Measurements from ENCODE around the gene STUB1. TPM values are rescaled to one million over a fixed set of nuclear protein-coding genes. Genes with fewer than 3 reads are reported as not detected.

STUB1 gene
- total and polyA plus RNA-seq, 10 donors = 68.9 to 160 (median 88.3) TPM

- H3K4me3 ChIP-seq = peak overlapping the region; percentile 38 to 93 (median 66)
- H3K27me3 ChIP-seq (replicated peaks in 1 of 7) = peaks cover 0 to 39% (median 15%) of the 10 kb centered on the region in 7 donors
- 22 to 80% (median 24%) methylated on average over 4 to 52 of the region's 52 CpGs for WGBS, 5 donors
- peaks cover 33 to 83% (median 69%) of the 10 kb centered on the region in 6 donors for H3K4me1 ChIP-seq
- DNase-seq = peak; percentile 94
- peak overlapping the region in 7 of 8 donors; percentile 63 to 97 (median 94) for H3K27ac ChIP-seq
- H3K9me3 ChIP-seq = no peaks in the 10 kb centered on the region
- TF ChIP-seq POLR2A (IDR thresholded peaks at IDR 0.05) = no peak
- TF ChIP-seq POLR2AphosphoS5 (IDR thresholded peaks at IDR 0.05) = peak in 2 of 3 donors; percentile 2 to 47
- TF ChIP-seq CTCF (IDR thresholded peaks at IDR 0.05 in 8 of 11, conservative IDR thresholded peaks at IDR 0.05 in 3 of 11) = no peak
- peaks cover 0 to 28% (median 17%) of the 10 kb centered on the region in 6 donors for H3K36me3 ChIP-seq
- intact Hi-C loops (cut with DNase I; ENCODE audit: low total_unique reads) = no loop called here
Measured at GRCh38 chr16:678858-679813, 1.1 kb upstream of the STUB1 start.

GRCh38 chr16:680625-680945 is 375 bp downstream of the STUB1 start:
- 0 to 1% (median 0%) methylated on average over 5 to 38 of the region's 38 CpGs for WGBS, 5 donors
- Histone ChIP-seq H3K27ac (peak overlapping the region; percentile 64 to 97 (median 92)), H3K27me3 (replicated peaks in 1 of 7) (peaks cover 0 to 26% (median 10%) of the 10 kb centered on the region in 7 donors), H3K4me3 (peak overlapping the region; percentile 65 to 93 (median 76)), H3K4me1 (peaks cover 34 to 83% (median 69%) of the 10 kb centered on the region in 6 donors), H3K9me3 (no peaks in the 10 kb centered on the region), H3K36me3 (peaks cover 0 to 30% (median 17%) of the 10 kb centered on the region in 6 donors)
- no peak for TF ChIP-seq POLR2A (IDR thresholded peaks at IDR 0.05)
- TF ChIP-seq POLR2AphosphoS5 (IDR thresholded peaks at IDR 0.05) = no peak
- no peak for TF ChIP-seq CTCF (IDR thresholded peaks at IDR 0.05 in 8 of 11, conservative IDR thresholded peaks at IDR 0.05 in 3 of 11)
- intact Hi-C loops (cut with DNase I; ENCODE audit: low total_unique reads) = no loop called here
- DNase-seq = no peak

- WGBS, 5 donors = 47 to 90% (median 52%) methylated on average over 26 to 44 of the region's 44 CpGs
- peak overlapping the region; percentile 64 to 97 (median 92) for H3K27ac ChIP-seq
- intact Hi-C loops (cut with DNase I; ENCODE audit: low total_unique reads) = no loop called here
- H3K4me3 ChIP-seq = peak overlapping the region; percentile 65 to 93 (median 76)
- peaks cover 0 to 35% (median 19%) of the 10 kb centered on the region in 6 donors for H3K36me3 ChIP-seq
- peaks cover 30 to 83% (median 70%) of the 10 kb centered on the region in 6 donors for H3K4me1 ChIP-seq
- H3K27me3 ChIP-seq (replicated peaks in 1 of 7) = peaks cover 0 to 20% (median 10%) of the 10 kb centered on the region in 7 donors
- DNase-seq = peak; percentile 82
- no peak for TF ChIP-seq CTCF (IDR thresholded peaks at IDR 0.05 in 8 of 11, conservative IDR thresholded peaks at IDR 0.05 in 3 of 11)
- no peak for TF ChIP-seq POLR2A (IDR thresholded peaks at IDR 0.05)
- peak in 2 of 3 donors; percentile 31 to 66 for TF ChIP-seq POLR2AphosphoS5 (IDR thresholded peaks at IDR 0.05)
- H3K9me3 ChIP-seq = no peaks in the 10 kb centered on the region
Measured at GRCh38 chr16:680967-681745, 946 bp downstream of the STUB1 start.

All from spleen (tissue), 11 donors.